Fibroblast of mammary gland (primary cell): ENCODE measurements around the gene FREM2.

Experiments
- DNase-seq: peaks from one replicate; pipeline ENCODE4 v3.0.0-alpha.2; 2010; ENCODE audit warnings: low read depth
- H3K4me3 ChIP-seq: 2 replicates; pipeline ENCODE4 v1.5.1; 2011; ENCODE audit warnings: low read depth, mild to moderate bottlenecking, low read length, moderate library complexity; ENCODE audit not compliant: control insufficient read depth
- TF ChIP-seq, protein P1 (sequence below): conservative IDR thresholded peaks from 2 replicates; pipeline ENCODE4 v1.5.1; 2011; ENCODE audit warnings: low read depth, low read length, inconsistent platforms; ENCODE audit not compliant: control insufficient read depth, insufficient read depth

Gene FREM2

DNA sequence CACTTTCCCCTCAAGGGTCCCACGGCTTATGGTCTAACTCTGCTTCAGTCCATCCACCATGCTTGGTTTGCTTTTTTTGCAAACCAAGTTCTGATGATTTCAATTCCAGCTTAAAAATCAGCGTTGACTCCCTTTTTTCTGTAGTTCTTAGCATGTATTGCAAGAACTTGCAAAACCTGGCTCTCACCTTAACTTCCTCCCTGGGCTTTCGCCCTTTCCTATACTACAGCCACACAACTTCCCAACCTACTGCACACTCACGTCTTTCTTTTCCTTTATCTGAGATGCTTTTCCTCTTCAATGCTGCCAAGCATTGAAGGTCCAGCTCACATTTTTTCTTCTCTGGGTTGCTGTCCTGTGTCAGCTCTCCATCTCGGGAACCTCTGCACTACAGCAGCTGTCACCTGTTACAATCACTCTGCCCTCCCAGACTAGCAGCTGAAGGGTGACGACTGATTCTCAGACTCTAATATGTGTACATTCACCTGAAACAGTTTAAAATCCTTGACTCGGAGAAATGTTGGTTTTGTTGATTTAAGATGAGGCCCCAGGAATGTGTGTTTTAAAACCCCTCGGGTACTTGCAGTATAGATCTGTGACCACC lies 143.7 kb downstream of the FREM2 start:
- no peak for DNase-seq
- H3K4me3 ChIP-seq = no peak overlapping the region
- TF ChIP-seq, protein P1, sequence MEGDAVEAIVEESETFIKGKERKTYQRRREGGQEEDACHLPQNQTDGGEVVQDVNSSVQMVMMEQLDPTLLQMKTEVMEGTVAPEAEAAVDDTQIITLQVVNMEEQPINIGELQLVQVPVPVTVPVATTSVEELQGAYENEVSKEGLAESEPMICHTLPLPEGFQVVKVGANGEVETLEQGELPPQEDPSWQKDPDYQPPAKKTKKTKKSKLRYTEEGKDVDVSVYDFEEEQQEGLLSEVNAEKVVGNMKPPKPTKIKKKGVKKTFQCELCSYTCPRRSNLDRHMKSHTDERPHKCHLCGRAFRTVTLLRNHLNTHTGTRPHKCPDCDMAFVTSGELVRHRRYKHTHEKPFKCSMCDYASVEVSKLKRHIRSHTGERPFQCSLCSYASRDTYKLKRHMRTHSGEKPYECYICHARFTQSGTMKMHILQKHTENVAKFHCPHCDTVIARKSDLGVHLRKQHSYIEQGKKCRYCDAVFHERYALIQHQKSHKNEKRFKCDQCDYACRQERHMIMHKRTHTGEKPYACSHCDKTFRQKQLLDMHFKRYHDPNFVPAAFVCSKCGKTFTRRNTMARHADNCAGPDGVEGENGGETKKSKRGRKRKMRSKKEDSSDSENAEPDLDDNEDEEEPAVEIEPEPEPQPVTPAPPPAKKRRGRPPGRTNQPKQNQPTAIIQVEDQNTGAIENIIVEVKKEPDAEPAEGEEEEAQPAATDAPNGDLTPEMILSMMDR = no peak

DNA sequence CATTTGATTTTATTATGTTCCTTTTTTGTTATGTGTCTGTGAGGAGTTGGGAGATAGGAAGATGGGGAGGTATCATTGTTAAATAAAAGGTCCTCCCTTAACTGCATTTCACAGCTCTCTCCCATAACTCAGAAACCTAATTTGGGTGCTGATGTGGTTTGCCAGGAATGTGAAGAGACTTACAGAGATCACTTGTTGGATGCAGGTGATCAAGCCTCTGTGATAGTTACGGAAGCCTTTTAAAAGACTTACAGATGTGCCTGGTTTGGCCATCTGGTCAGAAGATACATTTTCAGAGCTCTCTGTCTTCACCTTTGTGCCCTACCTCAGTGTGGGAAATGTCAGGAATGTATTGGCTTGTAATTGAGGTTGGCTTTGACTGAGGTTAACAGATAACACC lies 157.7 kb downstream of the FREM2 start:
- TF ChIP-seq, protein P1 = no peak
- H3K4me3 ChIP-seq = no peak overlapping the region
- no peak for DNase-seq

DNA sequence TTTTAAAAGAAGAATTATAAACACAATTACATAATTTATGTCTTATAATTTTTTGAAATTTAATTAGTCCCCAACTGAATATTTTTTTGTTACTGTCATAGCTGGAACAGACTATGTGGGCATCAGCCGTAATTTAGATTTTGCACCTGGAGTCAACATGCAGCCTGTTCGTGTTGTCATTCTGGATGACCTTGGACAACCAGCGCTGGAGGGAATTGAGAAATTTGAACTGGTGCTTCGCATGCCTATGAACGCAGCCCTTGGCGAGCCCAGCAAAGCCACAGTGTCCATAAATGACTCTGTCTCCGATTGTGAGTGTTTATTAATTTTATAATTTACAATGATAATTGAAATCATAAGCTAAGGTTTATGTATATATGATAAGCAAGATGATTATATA lies 161.5 kb downstream of the FREM2 start:
- no peak overlapping the region for H3K4me3 ChIP-seq
- TF ChIP-seq, protein P1 = no peak
- no peak for DNase-seq

DNA sequence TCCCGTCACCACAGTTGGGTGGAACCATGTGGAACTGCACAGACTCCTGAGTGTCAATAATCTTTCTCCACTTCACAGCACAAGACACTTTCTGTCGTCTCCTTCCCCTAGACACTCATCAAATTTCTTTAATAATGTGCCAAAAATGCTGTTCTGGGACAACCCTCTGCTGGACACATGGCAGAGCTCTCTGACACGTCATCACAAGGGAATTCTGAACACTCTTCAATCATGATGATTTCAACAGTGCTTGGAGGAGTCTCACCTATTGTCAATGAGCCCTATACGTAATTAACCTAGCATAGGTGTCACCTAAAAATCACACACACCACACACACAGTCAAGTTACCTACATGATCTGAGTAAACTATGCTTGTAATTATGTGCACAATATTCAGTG lies 162.4 kb downstream of the FREM2 start:
- TF ChIP-seq, protein P1 = no peak
- DNase-seq = peak; percentile 7
- no peak overlapping the region for H3K4me3 ChIP-seq

DNA sequence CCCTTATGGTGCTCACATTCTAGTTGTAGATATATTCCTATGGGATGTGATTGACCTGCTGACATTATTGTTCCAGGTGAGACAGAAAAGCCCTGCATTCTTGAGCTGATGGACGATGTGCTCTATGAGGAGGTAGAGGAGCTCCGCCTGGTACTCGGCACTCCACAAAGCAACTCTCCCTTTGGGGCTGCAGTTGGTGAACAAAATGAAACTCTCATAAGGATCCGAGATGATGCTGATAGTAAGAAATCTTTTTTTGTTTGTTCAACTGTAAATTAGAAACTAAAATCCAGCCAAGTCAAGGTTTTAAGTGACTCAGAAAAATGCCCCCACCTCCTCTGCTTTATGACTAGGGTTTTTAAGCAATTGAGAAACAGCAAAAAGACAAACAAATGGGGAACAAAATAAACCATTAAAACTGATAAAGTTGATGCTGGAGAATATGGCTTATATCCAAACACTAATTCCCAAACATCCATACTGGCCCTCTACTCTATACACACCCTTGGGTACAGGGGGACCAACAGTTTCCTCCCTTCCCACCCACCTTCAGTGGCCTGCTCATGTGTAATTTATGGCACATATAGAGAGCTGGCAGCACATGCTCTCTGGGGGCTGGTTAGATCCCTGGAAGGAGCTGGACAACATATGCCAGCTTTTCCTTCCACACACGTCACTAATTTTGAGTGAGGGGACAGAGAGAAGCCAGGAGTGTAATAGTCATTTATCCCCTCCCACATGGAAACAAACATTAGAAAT lies 164.2 kb downstream of the FREM2 start:
- TF ChIP-seq, protein P1 = no peak
- no peak overlapping the region for H3K4me3 ChIP-seq
- no peak for DNase-seq

DNA sequence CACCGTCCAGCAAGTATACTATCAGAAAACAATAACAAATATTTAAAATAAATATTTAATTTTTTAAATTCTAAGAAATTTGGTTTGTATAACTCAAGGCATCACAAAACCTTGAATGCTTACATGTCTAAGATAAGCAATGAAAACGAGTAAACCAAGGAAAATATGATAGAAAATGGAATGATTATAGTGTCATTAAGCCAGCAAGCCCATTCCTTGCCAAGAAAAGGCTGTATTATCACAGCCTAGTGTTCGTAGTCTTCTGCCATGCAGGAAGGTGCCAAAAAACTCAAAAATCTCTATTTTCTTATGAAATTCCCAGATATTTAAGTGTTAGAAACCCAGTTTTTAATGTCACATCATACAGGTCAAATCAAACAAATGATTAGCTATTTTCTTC lies 167.3 kb downstream of the FREM2 start:
- TF ChIP-seq, protein P1 = no peak
- no peak overlapping the region for H3K4me3 ChIP-seq
- no peak for DNase-seq

DNA sequence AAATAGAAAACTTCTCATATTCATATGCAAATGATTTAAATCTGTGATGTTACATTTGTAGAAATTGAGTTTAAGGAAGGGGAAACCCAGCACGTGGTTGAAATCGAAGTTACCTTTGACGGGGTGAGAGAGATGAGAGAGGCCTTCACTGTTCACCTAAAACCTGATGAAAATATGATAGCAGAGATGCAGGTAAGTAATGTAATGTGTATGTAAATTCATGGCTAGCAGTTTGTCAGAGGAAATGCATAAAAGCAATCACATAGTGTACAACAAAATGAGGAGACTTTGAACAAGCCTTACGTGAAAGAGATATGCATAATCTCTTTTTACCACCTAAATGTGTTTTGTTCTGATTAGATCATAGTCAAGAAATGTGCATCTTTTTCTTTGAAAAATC lies 169.2 kb downstream of the FREM2 start:
- no peak overlapping the region for H3K4me3 ChIP-seq
- DNase-seq = no peak
- TF ChIP-seq, protein P1 = no peak
